ENCODE data around the gene RIMBP3C.

The RIMBP3C gene

DNA sequence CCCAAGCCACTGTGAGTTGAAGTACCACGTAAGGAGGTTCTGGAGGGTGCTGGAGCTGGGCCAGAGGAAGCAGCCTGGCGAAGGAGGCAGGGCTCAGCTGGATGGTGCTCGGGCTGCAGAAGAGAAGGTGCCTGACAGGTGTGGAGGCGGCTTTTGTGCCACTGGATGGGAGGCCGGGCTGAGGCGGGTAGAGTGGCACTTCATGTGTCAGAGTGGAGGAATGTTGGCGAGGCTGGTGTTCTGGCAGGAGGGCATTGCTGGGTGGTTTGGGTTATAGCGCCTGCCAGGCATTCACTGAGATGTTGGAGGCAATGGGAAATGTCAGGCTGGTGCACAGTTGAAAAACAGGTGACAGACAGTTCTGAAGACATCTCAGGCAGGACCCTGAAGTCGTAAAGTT, 40.4 kb upstream of the RIMBP3C start:
- peaks cover 90% of the 10 kb centered on the region for H4K20me1 ChIP-seq (ENCODE audit: insufficient read depth, low read length)

DNA sequence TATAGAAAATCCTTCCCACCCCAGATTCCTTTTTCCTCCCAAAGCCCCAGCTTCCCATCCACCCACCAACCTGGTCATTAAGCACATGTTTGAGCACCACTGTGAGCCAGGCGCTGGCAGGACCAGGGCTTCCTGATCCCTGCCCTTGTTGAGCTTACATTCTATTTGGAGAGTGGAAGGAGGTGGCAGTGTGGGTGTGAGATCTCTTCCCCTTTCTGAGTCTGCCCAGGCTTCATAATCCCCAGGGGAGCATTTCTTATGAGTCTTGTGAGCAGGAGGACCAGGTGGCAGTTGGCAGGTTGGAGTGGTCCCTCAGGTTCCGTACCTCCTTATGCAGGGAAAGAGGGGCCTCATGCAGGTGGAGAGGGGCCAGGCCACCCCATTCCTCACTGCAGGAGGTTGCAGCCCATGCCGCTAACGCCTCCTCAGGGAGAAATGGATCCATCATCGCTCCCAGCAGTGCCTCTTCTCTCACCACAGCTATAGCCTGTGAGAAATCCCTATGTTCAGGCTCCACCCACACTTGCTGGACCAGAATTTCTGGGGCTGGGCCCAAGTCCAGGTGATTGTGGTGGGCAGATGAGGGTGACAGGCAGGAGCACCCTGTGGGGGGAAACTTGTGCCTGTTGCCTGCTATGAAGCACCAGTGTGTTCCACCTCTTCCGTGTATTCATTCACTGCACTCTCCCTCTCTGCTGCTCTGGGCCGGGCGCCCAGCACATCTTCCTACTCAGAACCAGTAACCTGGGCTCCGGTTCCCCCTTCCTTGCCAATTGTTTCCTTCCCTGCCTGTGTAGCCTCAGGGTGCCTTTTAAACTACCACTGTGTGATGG, 39.8 kb upstream of the RIMBP3C start:
- no peak overlapping the region for H3K4me3 ChIP-seq (ENCODE audit: low read depth in 1 of 2, low read length in 2 of 2)
- H2AFZ ChIP-seq (ENCODE audit: low read depth, low read length), result no peak overlapping the region
- H3K79me2 ChIP-seq (ENCODE audit: insufficient read depth, low read length), result peaks cover 98% of the 10 kb centered on the region
- DNase-seq (no peak), ATAC-seq (ENCODE audit: insufficient read depth, low read depth) (no peak)
- TF ChIP-seq EZH2 (IDR thresholded peaks at IDR 0.05; ENCODE audit: borderline replicate concordance, low read depth, low read length, severe bottlenecking) (no peak), CTCF (IDR thresholded peaks at IDR 0.05; ENCODE audit: borderline replicate concordance, extremely low read depth, low read length, poor library complexity, severe bottlenecking) (no peak)
- H3K9me3 ChIP-seq (ENCODE audit: insufficient read depth, low read length, severe bottlenecking), result no peaks in the 10 kb centered on the region
- H3K27me3 ChIP-seq (ENCODE audit: insufficient read depth, low read length, poor library complexity), result no peaks in the 10 kb centered on the region
- no peaks in the 10 kb centered on the region for H3K4me1 ChIP-seq (ENCODE audit: insufficient read depth, low read length)
- peaks cover 61% of the 10 kb centered on the region for H3K36me3 ChIP-seq (ENCODE audit: insufficient read depth, low read length)
- H4K20me1 ChIP-seq (ENCODE audit: insufficient read depth, low read length), result peaks cover 89% of the 10 kb centered on the region
- no peak overlapping the region for H3K4me2 ChIP-seq (ENCODE audit: insufficient read depth, low read length)
- no peak overlapping the region for H3K27ac ChIP-seq (ENCODE audit: low read length)
- H3K9ac ChIP-seq (ENCODE audit: low read depth, low read length), result no peak overlapping the region

More for the DNA sequence above, 40.4 kb upstream of the RIMBP3C start:
- no peak for DNase-seq
- peaks cover 67% of the 10 kb centered on the region for H3K36me3 ChIP-seq (ENCODE audit: insufficient read depth, low read length)
- TF ChIP-seq EZH2 (IDR thresholded peaks at IDR 0.05; ENCODE audit: borderline replicate concordance, low read depth, low read length, severe bottlenecking) (no peak), CTCF (IDR thresholded peaks at IDR 0.05; ENCODE audit: borderline replicate concordance, extremely low read depth, low read length, poor library complexity, severe bottlenecking) (no peak)
- no peak overlapping the region for H3K27ac ChIP-seq (ENCODE audit: low read length)
- H3K27me3 ChIP-seq (ENCODE audit: insufficient read depth, low read length, poor library complexity), result no peaks in the 10 kb centered on the region
- peaks cover 98% of the 10 kb centered on the region for H3K79me2 ChIP-seq (ENCODE audit: insufficient read depth, low read length)
- no peaks in the 10 kb centered on the region for H3K9me3 ChIP-seq (ENCODE audit: insufficient read depth, low read length, severe bottlenecking)
- no peak overlapping the region for H3K9ac ChIP-seq (ENCODE audit: low read depth, low read length)
- ATAC-seq (ENCODE audit: insufficient read depth, low read depth), result no peak
- no peak overlapping the region for H3K4me3 ChIP-seq (ENCODE audit: low read depth in 1 of 2, low read length in 2 of 2)
- no peaks in the 10 kb centered on the region for H3K4me1 ChIP-seq (ENCODE audit: insufficient read depth, low read length)
- no peak overlapping the region for H3K4me2 ChIP-seq (ENCODE audit: insufficient read depth, low read length)
- H2AFZ ChIP-seq (ENCODE audit: low read depth, low read length), result no peak overlapping the region

- TF ChIP-seq EZH2 (IDR thresholded peaks at IDR 0.05; ENCODE audit: borderline replicate concordance, low read depth, low read length, severe bottlenecking) (no peak), CTCF (IDR thresholded peaks at IDR 0.05; ENCODE audit: borderline replicate concordance, extremely low read depth, low read length, poor library complexity, severe bottlenecking) (no peak)
- H3K9me3 ChIP-seq (ENCODE audit: insufficient read depth, low read length, severe bottlenecking), result no peaks in the 10 kb centered on the region
- H4K20me1 ChIP-seq (ENCODE audit: insufficient read depth, low read length), result peaks cover 91% of the 10 kb centered on the region
- H3K4me2 ChIP-seq (ENCODE audit: insufficient read depth, low read length), result no peak overlapping the region
- ATAC-seq (ENCODE audit: insufficient read depth, low read depth) (no peak), DNase-seq (no peak)
- peaks cover 98% of the 10 kb centered on the region for H3K79me2 ChIP-seq (ENCODE audit: insufficient read depth, low read length)
- H3K27ac ChIP-seq (ENCODE audit: low read length), result no peak overlapping the region
- peaks cover 56% of the 10 kb centered on the region for H3K36me3 ChIP-seq (ENCODE audit: insufficient read depth, low read length)
- no peaks in the 10 kb centered on the region for H3K27me3 ChIP-seq (ENCODE audit: insufficient read depth, low read length, poor library complexity)
- no peaks in the 10 kb centered on the region for H3K4me1 ChIP-seq (ENCODE audit: insufficient read depth, low read length)
- no peak overlapping the region for H2AFZ ChIP-seq (ENCODE audit: low read depth, low read length)
- no peak overlapping the region for H3K4me3 ChIP-seq (ENCODE audit: low read depth in 1 of 2, low read length in 2 of 2)
- no peak overlapping the region for H3K9ac ChIP-seq (ENCODE audit: low read depth, low read length)
These were observed 38.1 kb upstream of the RIMBP3C start for GRCh38 chr22:21589396-21589795.
